H1 (cell line): ENCODE data around the gene HSH2D. TPM values are rescaled to one million over a fixed set of nuclear protein-coding genes. Genes with fewer than 3 reads are reported as not detected.

Experiments
- CTCF ChIA-PET: fragments of 300-600 bp; sonication (Branson Sonifier 250); formaldehyde crosslinking; loops from one replicate; lab custom pipeline; 2021; ENCODE audit not compliant: partially characterized antibody; lab: Charles Lee
- POLR2A ChIA-PET: fragments of 300-600 bp; sonication (Branson Sonifier 250); formaldehyde crosslinking; loops from one replicate; lab custom pipeline; 2021; ENCODE audit warnings: inconsistent platforms; ENCODE audit not compliant: partially characterized antibody; lab: Charles Lee
- DNase-seq, 2 experiments: peaks; one replicate each; pipeline versions ENCODE4 v3.0.0 to v3.0.0-alpha.2; 2010 to 2022; ENCODE audit warnings: low spot score in 2 of 2, low read depth in 1 of 2, mixed read lengths in 1 of 2
- FAIRE-seq: peaks from 2 replicates; lab custom pipeline; 2011; peaks lifted over from hg19 to GRCh38; lab: Jason Lieb, UNC
- H2AFZ ChIP-seq: 2 replicates; pipeline ENCODE4 v1.8.1; 2012; ENCODE audit warnings: low read length, inconsistent platforms
- H2AK5ac ChIP-seq: 2 replicates; pipeline ENCODE4 v1.6.1; 2013; ENCODE audit warnings: low read depth, low read length
- H2BK120ac ChIP-seq: replicated peaks from 2 replicates; pipeline ENCODE3; 2013; ENCODE audit warnings: low read depth, low read length, inconsistent platforms
- H2BK12ac ChIP-seq: 2 replicates; pipeline ENCODE4 v1.6.1; 2013; ENCODE audit warnings: low read depth, low read length
- H2BK15ac ChIP-seq: 2 replicates; pipeline ENCODE4 v1.6.1; 2013; ENCODE audit warnings: low read length
- H2BK20ac ChIP-seq: 2 replicates; pipeline ENCODE4 v1.6.1; 2013; ENCODE audit warnings: low read length
- H2BK5ac ChIP-seq: 2 replicates; pipeline ENCODE4 v1.6.1; 2013; ENCODE audit warnings: low read depth, low read length
- H3K14ac ChIP-seq: 2 replicates; pipeline ENCODE4 v1.6.1; 2013; ENCODE audit warnings: inconsistent platforms; ENCODE audit not compliant: insufficient read length
- H3K18ac ChIP-seq: 2 replicates; pipeline ENCODE4 v1.6.1; 2013; ENCODE audit warnings: low read length; ENCODE audit errors: extremely low read depth
- H3K23ac ChIP-seq: 2 replicates; pipeline ENCODE4 v1.6.1; 2013; ENCODE audit warnings: inconsistent platforms; ENCODE audit not compliant: insufficient read length
- H3K23me2 ChIP-seq: 2 replicates; pipeline ENCODE4 v1.6.1; 2013; ENCODE audit warnings: low read depth, low read length
- H3K27ac ChIP-seq: 2 replicates; pipeline ENCODE4 v1.6.1; 2011; ENCODE audit warnings: low read depth, low read length, inconsistent platforms
- H3K27me3 ChIP-seq, 4 experiments: replicated peaks in 1 of 4; 1 replicate in 1 of 4; 2 replicates in 3 of 4; pipeline versions ENCODE4 v1.6.1 to v1.8.1; 2011 to 2013; ENCODE audit warnings: low read length in 3 of 4, mild to moderate bottlenecking in 3 of 4, inconsistent platforms in 2 of 4, mixed read lengths in 2 of 4, moderate library complexity in 1 of 4; ENCODE audit not compliant: control insufficient read depth in 3 of 4, insufficient read depth in 3 of 4; ENCODE audit errors: extremely low read depth in 1 of 4
- H3K36me3 ChIP-seq, 4 experiments: 2 replicates each; pipeline versions ENCODE4 v1.6.1 to v1.8.1; 2011 to 2013; ENCODE audit warnings: mild to moderate bottlenecking in 4 of 4, low read length in 3 of 4, moderate library complexity in 2 of 4, control low read depth in 1 of 4, inconsistent platforms in 1 of 4; ENCODE audit not compliant: insufficient read depth in 4 of 4, control insufficient read depth in 2 of 4
- H3K4ac ChIP-seq: replicated peaks from 2 replicates; pipeline ENCODE3; 2013; ENCODE audit warnings: low read length, low read depth, mixed read lengths, inconsistent platforms; ENCODE audit not compliant: insufficient read length
- H3K4me1 ChIP-seq, 4 experiments: replicated peaks in 1 of 4; 1 replicate in 1 of 4; 2 replicates in 3 of 4; pipeline versions ENCODE4 v1.6.1 to v1.8.1; 2011 to 2013; ENCODE audit warnings: low read length in 3 of 4, inconsistent platforms in 2 of 4, mixed read lengths in 1 of 4; ENCODE audit not compliant: insufficient read depth in 4 of 4, control insufficient read depth in 3 of 4
- H3K4me2 ChIP-seq, 2 experiments: 2 replicates each; pipeline versions ENCODE4 v1.6.1 to v1.8.1; 2011 to 2013; ENCODE audit warnings: low read depth in 2 of 2, low read length in 2 of 2, control low read depth in 1 of 2, inconsistent platforms in 1 of 2, mild to moderate bottlenecking in 1 of 2; ENCODE audit not compliant: insufficient read depth in 1 of 2
- H3K4me3 ChIP-seq, 4 experiments: fragments of 200-600, 300-600 bp in 1 of 4; sonication (generic), shearing (Covaris generic), sonication (Bioruptor Twin) in 1 of 4; 2 replicates each; pipeline versions ENCODE4 v1.5.1 to v1.8.1; 2011 to 2016; ENCODE audit warnings: low read length in 4 of 4, low read depth in 3 of 4, control low read depth in 2 of 4, inconsistent platforms in 2 of 4, mild to moderate bottlenecking in 2 of 4, mixed read lengths in 1 of 4, moderate library complexity in 1 of 4; ENCODE audit not compliant: insufficient read depth in 2 of 4; ENCODE audit errors: extremely low read depth in 1 of 4
- H3K56ac ChIP-seq: replicated peaks from 2 replicates; pipeline ENCODE3; 2013; ENCODE audit warnings: low read depth, mild to moderate bottlenecking, mixed read lengths, low read length, inconsistent platforms; ENCODE audit not compliant: insufficient read length
- H3K79me1 ChIP-seq: 2 replicates; pipeline ENCODE4 v1.6.1; 2013; ENCODE audit warnings: low read depth, low read length, control low read depth
- H3K79me2 ChIP-seq, 2 experiments: 2 replicates each; pipeline versions ENCODE4 v1.6.1 to v1.8.1; 2012 to 2013; ENCODE audit warnings: low read length in 2 of 2, mild to moderate bottlenecking in 2 of 2, inconsistent platforms in 1 of 2; ENCODE audit not compliant: insufficient read depth in 2 of 2, control insufficient read depth in 1 of 2
- H3K9ac ChIP-seq, 4 experiments: replicated peaks in 1 of 4; 1 replicate in 1 of 4; 2 replicates in 3 of 4; pipeline versions ENCODE4 v1.6.1 to v1.8.1; 2011 to 2013; ENCODE audit warnings: low read depth in 3 of 4, low read length in 3 of 4, control low read depth in 2 of 4, mild to moderate bottlenecking in 2 of 4, moderate library complexity in 2 of 4, inconsistent platforms in 1 of 4; ENCODE audit errors: extremely low read depth in 1 of 4
- H3K9me3 ChIP-seq, 2 experiments: 2 replicates each; pipeline versions ENCODE4 v1.6.1 to v1.8.1; 2012 to 2013; ENCODE audit warnings: mild to moderate bottlenecking in 2 of 2, moderate library complexity in 2 of 2, control low read depth in 1 of 2, inconsistent platforms in 1 of 2, low read depth in 1 of 2, low read length in 1 of 2, mixed read lengths in 1 of 2; ENCODE audit not compliant: insufficient read depth in 2 of 2
- H4K20me1 ChIP-seq, 2 experiments: replicated peaks in 1 of 2; 2 replicates each; pipeline versions ENCODE3 to v1.8.1; 2011 to 2013; ENCODE audit warnings: inconsistent platforms in 2 of 2, low read length in 2 of 2, mild to moderate bottlenecking in 1 of 2; ENCODE audit not compliant: insufficient read depth in 2 of 2, control insufficient read depth in 1 of 2
- H4K5ac ChIP-seq: 2 replicates; pipeline ENCODE4 v1.6.1; 2013; ENCODE audit warnings: low read length, low read depth, mixed read lengths, inconsistent platforms; ENCODE audit not compliant: insufficient read length
- H4K8ac ChIP-seq: 2 replicates; pipeline ENCODE4 v1.8.0; 2013; ENCODE audit warnings: mild to moderate bottlenecking, moderate library complexity, low read length, inconsistent platforms; ENCODE audit not compliant: insufficient read depth; ENCODE audit errors: extremely low read depth
- H4K91ac ChIP-seq: replicated peaks from 2 replicates; pipeline ENCODE3; 2013; ENCODE audit warnings: low read length, mixed read lengths, inconsistent platforms; ENCODE audit not compliant: insufficient read length
- CHD1 ChIP-seq: IDR thresholded peaks from 2 replicates; pipeline ENCODE4 v1.6.1; 2012; ENCODE audit warnings: low read depth, low read length, improper control_type of control experiment
- CREB1 ChIP-seq: IDR thresholded peaks from 2 replicates; pipeline ENCODE4 v1.6.1; 2012; ENCODE audit warnings: inconsistent platforms
- GABPA ChIP-seq: IDR thresholded peaks from 2 replicates; pipeline ENCODE4 v1.6.1; 2011; ENCODE audit warnings: mild to moderate bottlenecking, low read length, moderate library complexity, borderline replicate concordance; ENCODE audit not compliant: insufficient read depth
- HDAC6 ChIP-seq: IDR thresholded peaks from one replicate; pipeline ENCODE4 v1.7.1; 2012; ENCODE audit warnings: low read depth, mild to moderate bottlenecking, inconsistent platforms, low read length, moderate library complexity
- JUND ChIP-seq: IDR thresholded peaks from 2 replicates; pipeline ENCODE4 v1.6.1; 2011; ENCODE audit warnings: mild to moderate bottlenecking, improper control_type of control experiment, low read length
- KDM1A ChIP-seq: fragments of 200-600, 300-600 bp; sonication (generic); IDR thresholded peaks from 2 replicates; pipeline ENCODE4 v1.7.1; 2016; ENCODE audit warnings: mild to moderate bottlenecking, low read length, borderline replicate concordance
- NRF1 ChIP-seq: IDR thresholded peaks from 2 replicates; pipeline ENCODE4 v1.6.1; 2011; ENCODE audit warnings: mild to moderate bottlenecking, low read depth, low read length, improper control_type of control experiment
- POLR2AphosphoS5 ChIP-seq: IDR thresholded peaks from 2 replicates; pipeline ENCODE4 v1.6.1; 2011; ENCODE audit warnings: low read depth, low read length
- SIX5 ChIP-seq: IDR thresholded peaks from 2 replicates; pipeline ENCODE4 v1.6.1; 2011; ENCODE audit warnings: mild to moderate bottlenecking, low read depth, low read length
- TEAD4 ChIP-seq: IDR thresholded peaks from 2 replicates; pipeline ENCODE4 v1.6.1; 2012; ENCODE audit warnings: low read depth, low read length, inconsistent platforms, mixed read lengths
- WGBS, 2 experiments: shearing (Covaris generic) in 1 of 2; methylation state at CpG; one replicate each; pipeline versions ENCODE4 v1.1.6 to v1.1.7; 2013 to 2015; ENCODE audit warnings: low lambda C conversion rate in 2 of 2, mixed read lengths in 2 of 2, inconsistent platforms in 1 of 2, low coverage in 1 of 2, missing lambda C conversion rate in 1 of 2; ENCODE audit not compliant: insufficient replicate concordance in 2 of 2, insufficient coverage in 1 of 2, insufficient read length in 1 of 2; ENCODE audit errors: extremely low coverage in 1 of 2, missing lambda C conversion rate in 1 of 2; 5-methylcytosine and 5-hydroxymethylcytosine counted together
- polyA plus RNA-seq, 7 experiments: library from polyadenylated mRNA; depleted of rRNA in 3 of 7; stranded (reverse) in 5 of 7; unstranded in 2 of 7; fragments of >200 nt in 5 of 7; fragments of 200-250 nt in 2 of 7; gene quantifications; 1 replicate in 5 of 7; 2 replicates in 1 of 7; 4 replicates in 1 of 7; pipeline versions ENCODE4 v1.2.1 to v1.2.3, GENCODE V29; 2011 to 2013; ENCODE audit warnings: missing spikeins in 2 of 7, mixed read lengths in 2 of 7
- total RNA-seq: library from RNA; stranded (reverse); fragmentation: NEBNext Ultra II Directional; extraction: Animal tissue kit (Norgen Biotek cat#: 25700); gene quantifications from 2 replicates; pipeline ENCODE4 v1.2.1, GENCODE V29; 2021
- TF ChIP-seq, protein P1 (sequence below), 3 experiments: IDR thresholded peaks; 1 replicate in 2 of 3; 2 replicates in 1 of 3; pipeline versions ENCODE4 v1.5.1 to v1.6.1; 2011; ENCODE audit warnings: low read length in 3 of 3, mild to moderate bottlenecking in 3 of 3, inconsistent platforms in 2 of 3, low read depth in 1 of 3, moderate library complexity in 1 of 3; ENCODE audit not compliant: insufficient read depth in 1 of 3; ENCODE audit errors: control extremely low read depth in 1 of 3
- TF ChIP-seq, protein P2 (sequence below): IDR thresholded peaks from 2 replicates; pipeline ENCODE4 v1.6.1; 2011; ENCODE audit warnings: low read length, improper control_type of control experiment

HSH2D gene
- total and polyA plus RNA-seq, 2 of the 8 experiments (the other 6 are each of a cell fraction or from before 2014, with no cell fraction given), result 0.67 to 1.6 TPM

DNA sequence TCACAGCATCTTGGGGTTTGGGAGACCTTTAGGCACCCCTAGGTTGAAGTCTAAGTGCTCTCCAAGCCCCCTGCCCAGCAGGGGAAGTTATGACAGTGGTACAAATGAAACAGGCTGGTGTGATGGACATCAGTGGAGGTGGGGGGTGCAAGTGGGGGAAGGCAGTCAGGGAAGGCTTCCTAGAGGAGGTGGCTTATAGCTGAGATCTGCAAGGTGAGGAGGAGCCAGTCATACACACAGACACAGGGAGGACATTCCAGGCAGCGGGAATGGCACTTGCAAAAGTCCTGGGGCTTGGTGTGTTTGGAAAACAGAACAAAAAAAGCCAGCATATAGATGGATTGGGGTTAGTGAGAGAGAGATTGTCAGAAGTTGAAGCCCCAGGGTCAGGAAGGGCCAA is 11.6 kb downstream of the HSH2D start:
- Histone ChIP-seq H3K27ac (no peak overlapping the region), H3K9ac (no peak overlapping the region), H2BK5ac (no peak overlapping the region), H2AFZ (no peak overlapping the region), H4K8ac (no peak overlapping the region), H3K23me2 (no peaks in the 10 kb centered on the region), H3K4me1 (no peaks in the 10 kb centered on the region), H2BK12ac (no peak overlapping the region), H2BK15ac (no peak overlapping the region), H2BK120ac (no peak overlapping the region), H3K4me2 (no peak overlapping the region), H3K18ac (no peak overlapping the region), H3K14ac (no peak overlapping the region), H3K9me3 (no peaks in the 10 kb centered on the region), H3K4me3 (no peak overlapping the region), H3K23ac (no peak overlapping the region), H3K27me3 (no peaks in the 10 kb centered on the region), H3K56ac (no peak overlapping the region), H3K79me2 (no peaks in the 10 kb centered on the region), H4K20me1 (no peaks in the 10 kb centered on the region), H2BK20ac (no peak overlapping the region), H3K4ac (no peak overlapping the region), H2AK5ac (no peak overlapping the region), H3K79me1 (no peaks in the 10 kb centered on the region), H3K36me3 (no peaks in the 10 kb centered on the region), H4K91ac (no peak overlapping the region), H4K5ac (no peak overlapping the region)
- DNase-seq (no peak), FAIRE-seq (no peak)
- 80% methylated on average over 1 of the region's 1 CpG; no CpG with 5 or more reads in 1 of the 2 experiments for WGBS, 2 experiments
- ChIA-PET CTCF (interaction anchor here (0.5 to 1.3 kb wide), 2 partner anchors 15 to 29 kb away, joined by 3 to 5 read pairs; no protein-coding TSS in a partner anchor), POLR2A (interaction anchor here (0.6 to 1.5 kb wide), 5 partner anchors 11 to 883 kb away, joined by 3 to 5 read pairs (median 4); partner anchors contain the start of genes FAM32A, HSH2D and TPM4)
- TF ChIP-seq, protein P1, sequence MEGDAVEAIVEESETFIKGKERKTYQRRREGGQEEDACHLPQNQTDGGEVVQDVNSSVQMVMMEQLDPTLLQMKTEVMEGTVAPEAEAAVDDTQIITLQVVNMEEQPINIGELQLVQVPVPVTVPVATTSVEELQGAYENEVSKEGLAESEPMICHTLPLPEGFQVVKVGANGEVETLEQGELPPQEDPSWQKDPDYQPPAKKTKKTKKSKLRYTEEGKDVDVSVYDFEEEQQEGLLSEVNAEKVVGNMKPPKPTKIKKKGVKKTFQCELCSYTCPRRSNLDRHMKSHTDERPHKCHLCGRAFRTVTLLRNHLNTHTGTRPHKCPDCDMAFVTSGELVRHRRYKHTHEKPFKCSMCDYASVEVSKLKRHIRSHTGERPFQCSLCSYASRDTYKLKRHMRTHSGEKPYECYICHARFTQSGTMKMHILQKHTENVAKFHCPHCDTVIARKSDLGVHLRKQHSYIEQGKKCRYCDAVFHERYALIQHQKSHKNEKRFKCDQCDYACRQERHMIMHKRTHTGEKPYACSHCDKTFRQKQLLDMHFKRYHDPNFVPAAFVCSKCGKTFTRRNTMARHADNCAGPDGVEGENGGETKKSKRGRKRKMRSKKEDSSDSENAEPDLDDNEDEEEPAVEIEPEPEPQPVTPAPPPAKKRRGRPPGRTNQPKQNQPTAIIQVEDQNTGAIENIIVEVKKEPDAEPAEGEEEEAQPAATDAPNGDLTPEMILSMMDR (IDR thresholded peaks at IDR 0.05; ENCODE audit: control extremely low read depth in 1 of 3, insufficient read depth in 1 of 3, low read depth in 1 of 3, low read length in 3 of 3), result no peak
- TF ChIP-seq SIX5, result no peak
- TF ChIP-seq HDAC6, result no peak
- TF ChIP-seq JUND, result no peak
- no peak for TF ChIP-seq GABPA
- no peak for TF ChIP-seq CHD1
- no peak for TF ChIP-seq NRF1
- no peak for TF ChIP-seq CREB1
- no peak for TF ChIP-seq TEAD4
- TF ChIP-seq KDM1A, result no peak
- TF ChIP-seq, protein P2, sequence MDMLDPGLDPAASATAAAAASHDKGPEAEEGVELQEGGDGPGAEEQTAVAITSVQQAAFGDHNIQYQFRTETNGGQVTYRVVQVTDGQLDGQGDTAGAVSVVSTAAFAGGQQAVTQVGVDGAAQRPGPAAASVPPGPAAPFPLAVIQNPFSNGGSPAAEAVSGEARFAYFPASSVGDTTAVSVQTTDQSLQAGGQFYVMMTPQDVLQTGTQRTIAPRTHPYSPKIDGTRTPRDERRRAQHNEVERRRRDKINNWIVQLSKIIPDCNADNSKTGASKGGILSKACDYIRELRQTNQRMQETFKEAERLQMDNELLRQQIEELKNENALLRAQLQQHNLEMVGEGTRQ, result no peak
- TF ChIP-seq POLR2AphosphoS5, result no peak
